ENCODE results near the gene ZNF665. TPM values are rescaled to one million over a fixed set of nuclear protein-coding genes. Genes with fewer than 3 reads are reported as not detected.

Gene ZNF665
- total and polyA plus RNA-seq, 2 donors (not counting 3 experiments of a cell fraction or from before 2014, with no cell fraction given) = 1.3 to 2.1 TPM

GRCh38 chr19:53147645-53148044, 45.5 kb downstream of the ZNF665 start:
- Histone ChIP-seq H3K4me2 (ENCODE audit: insufficient read depth, low read length) (no peak overlapping the region), H4K20me1 (replicated peaks; ENCODE audit: control insufficient read depth, extremely low read depth, insufficient read depth, low read length) (no peaks in the 10 kb centered on the region), H3K4me3 (replicated peaks in 1 of 3; ENCODE audit: insufficient read depth in 1 of 3, low read depth in 1 of 3, low read length in 3 of 3) (no peak overlapping the region), H3K36me3 (ENCODE audit: control insufficient read depth in 2 of 2, extremely low read depth in 1 of 2, insufficient read depth in 2 of 2, low read length in 2 of 2) (no peaks in the 10 kb centered on the region), H3K27me3 (ENCODE audit: control insufficient read depth in 2 of 2, insufficient read depth in 2 of 2, low read length in 2 of 2) (no peaks in the 10 kb centered on the region), H3K4me1 (ENCODE audit: control insufficient read depth, extremely low read depth, insufficient read depth, low read length) (no peaks in the 10 kb centered on the region), H3K27ac (ENCODE audit: insufficient read depth, low read depth, low read length) (no peak overlapping the region), H3K9ac (replicated peaks; ENCODE audit: extremely low read depth, insufficient read depth, low read length) (no peak overlapping the region), H3K79me2 (ENCODE audit: control insufficient read depth, insufficient read depth, low read length) (no peaks in the 10 kb centered on the region), H3K9me3 (replicated peaks; ENCODE audit: control insufficient read depth, insufficient read depth, low read length) (peaks cover 2% of the 10 kb centered on the region), H2AFZ (ENCODE audit: low read depth, low read length) (no peak overlapping the region), H3K9me1 (replicated peaks; ENCODE audit: control insufficient read depth, extremely low read depth, insufficient read depth, low read length) (no peaks in the 10 kb centered on the region)
- FAIRE-seq (no peak), DNase-seq (ENCODE audit: low read depth, low spot score) (no peak)
- TF ChIP-seq CTCF (IDR thresholded peaks at IDR 0.05; ENCODE audit: extremely low read depth in 1 of 2, insufficient read depth in 1 of 2, low read depth in 1 of 2, low read length in 2 of 2) (no peak), POLR2A (IDR thresholded peaks at IDR 0.05; ENCODE audit: low read depth, low read length) (no peak), MAX (IDR thresholded peaks at IDR 0.05; ENCODE audit: insufficient read depth, insufficient read length) (no peak), EZH2 (IDR thresholded peaks at IDR 0.05; ENCODE audit: borderline replicate concordance, low read depth, low read length, severe bottlenecking) (no peak), POLR2AphosphoS5 (IDR thresholded peaks at IDR 0.05; ENCODE audit: insufficient read depth, low read depth, low read length) (no peak), GATA2 (IDR thresholded peaks at IDR 0.05; ENCODE audit: insufficient read depth, insufficient read length, low read depth, low read length) (no peak), JUN (IDR thresholded peaks at IDR 0.05; ENCODE audit: borderline replicate concordance, insufficient read depth, insufficient read length, low read depth) (no peak)
- dilution Hi-C loops (cut with MboI; ENCODE audit: extremely low pct_ligation_motif_present, low sequenced_read_pairs) (no loop called here), intact Hi-C loops (cut with micrococcal nuclease) (no loop called here)
- BruUV-seq (replicated peaks) = no TSS peak
- ChIA-PET CTCF (no interaction called here), POLR2A (no interaction called here)

Measured in endothelial cell of umbilical vein (primary cell).